NT2/D1 (cell line): ENCODE measurements around the gene RIC1.

ENCODE experiments used
- SUZ12 ChIP-seq: IDR thresholded peaks from 2 replicates; pipeline ENCODE4 v1.6.1; 2011; ENCODE audit not compliant: insufficient read length, insufficient read depth; ENCODE audit errors: extremely low read depth
- YY1 ChIP-seq: IDR thresholded peaks from 2 replicates; pipeline ENCODE4 v1.6.1; 2011; ENCODE audit not compliant: insufficient read length, insufficient read depth
- ZNF274 ChIP-seq: IDR thresholded peaks from 2 replicates; pipeline ENCODE4 v1.6.1; 2011; ENCODE audit warnings: mild to moderate bottlenecking, low read depth, low read length

- TF ChIP-seq SUZ12 (no peak), YY1 (no peak), ZNF274 (no peak)
These were observed 38.5 kb downstream of the RIC1 start for GRCh38 chr9:5667391-5667790.
